Large intestine (tissue), 3 donors: ENCODE data around the gene OR11L1. TPM values are rescaled to one million over a fixed set of nuclear protein-coding genes. Genes with fewer than 3 reads are reported as not detected.

Experiments
- DNase-seq, 2 donors: peaks; one replicate each; pipeline versions ENCODE4 v3.0.0 to v3.0.0-alpha.2; 2013
- H3K27ac ChIP-seq: one replicate; pipeline ENCODE4 v1.5.1; 2013; ENCODE audit warnings: low read length
- H3K27me3 ChIP-seq: 2 replicates; pipeline ENCODE4 v1.6.1; 2013; ENCODE audit warnings: low read length; ENCODE audit not compliant: control insufficient read depth, insufficient read depth
- H3K36me3 ChIP-seq: 2 replicates; pipeline ENCODE4 v1.6.1; 2013; ENCODE audit warnings: low read length; ENCODE audit not compliant: control insufficient read depth, insufficient read depth
- H3K4me1 ChIP-seq: one replicate; pipeline ENCODE4 v1.6.1; 2013; ENCODE audit warnings: low read length; ENCODE audit not compliant: control insufficient read depth, insufficient read depth
- H3K4me3 ChIP-seq: one replicate; pipeline ENCODE4 v1.5.1; 2013; ENCODE audit warnings: low read length
- H3K9me3 ChIP-seq: one replicate; pipeline ENCODE4 v1.6.1; 2013; ENCODE audit warnings: mild to moderate bottlenecking, low read depth, low read length, moderate library complexity; ENCODE audit not compliant: control insufficient read depth
- WGBS: methylation state at CpG from one replicate; pipeline ENCODE4 v1.1.5; 2013; ENCODE audit warnings: low lambda C conversion rate; ENCODE audit not compliant: insufficient coverage; 5-methylcytosine and 5-hydroxymethylcytosine counted together
- polyA plus RNA-seq: library from polyadenylated mRNA; unstranded; fragments of 120-200 nt; gene quantifications from one replicate; pipeline ENCODE4 v1.2.1, GENCODE V29; 2013

OR11L1 gene
- polyA plus RNA-seq, 1 donor: not detected

- no peak for DNase-seq
- Histone ChIP-seq H3K36me3 (no peaks in the 10 kb centered on the region), H3K27me3 (no peaks in the 10 kb centered on the region), H3K4me1 (no peaks in the 10 kb centered on the region), H3K9me3 (peaks cover 3% of the 10 kb centered on the region), H3K27ac (no peak overlapping the region), H3K4me3 (no peak overlapping the region)
- no CpG with 5 or more reads among the region's 2 CpGs for WGBS
Observed at GRCh38 chr1:247822060-247822459, 19.6 kb downstream of the OR11L1 start.

- no peak overlapping the region for H3K27ac ChIP-seq
- H3K4me1 ChIP-seq: no peaks in the 10 kb centered on the region
- H3K9me3 ChIP-seq: no peaks in the 10 kb centered on the region
- no peak overlapping the region for H3K4me3 ChIP-seq
- H3K36me3 ChIP-seq: no peaks in the 10 kb centered on the region
- no peaks in the 10 kb centered on the region for H3K27me3 ChIP-seq
- WGBS: no CpG with 5 or more reads among the region's 2 CpGs
- no peak for DNase-seq
Observed at GRCh38 chr1:247812637-247813036, 29.1 kb downstream of the OR11L1 start.

GRCh38 chr1:247797518-247797917 lies 44.2 kb downstream of the OR11L1 start:
- Histone ChIP-seq H3K4me3 (no peak overlapping the region), H3K9me3 (peaks cover 2% of the 10 kb centered on the region), H3K27ac (no peak overlapping the region), H3K4me1 (no peaks in the 10 kb centered on the region), H3K27me3 (no peaks in the 10 kb centered on the region), H3K36me3 (no peaks in the 10 kb centered on the region)
- DNase-seq: no peak
- WGBS: 0% methylated on average over 1 of the region's 2 CpGs

Other genes starting within 250 kb of the OR11L1 start
- gene OR2G3, start 236.3 kb downstream of the OR11L1 start, polyA plus RNA-seq: not detected
- gene OR13G1, start 162.2 kb downstream of the OR11L1 start, polyA plus RNA-seq: 0.01 TPM
- not detected for gene OR6F1, start 125.2 kb downstream of the OR11L1 start, polyA plus RNA-seq
- not detected for gene OR14K1, start 103.3 kb downstream of the OR11L1 start, polyA plus RNA-seq
- gene OR14A2, start 93.8 kb downstream of the OR11L1 start, polyA plus RNA-seq: not detected
- not detected for gene OR1C1, start 81.3 kb downstream of the OR11L1 start, polyA plus RNA-seq
- not detected for gene OR14A16, start 17.8 kb downstream of the OR11L1 start, polyA plus RNA-seq
- gene TRIM58, start 15.3 kb upstream of the OR11L1 start, polyA plus RNA-seq: 2.1 TPM
- 0.51 TPM for gene OR2W3, start 53.7 kb upstream of the OR11L1 start, polyA plus RNA-seq
- 0.09 TPM for gene OR2T8, start 78.4 kb upstream of the OR11L1 start, polyA plus RNA-seq
- not detected for gene OR2AJ1, start 83.0 kb upstream of the OR11L1 start, polyA plus RNA-seq
- not detected for gene OR2L8, start 107.0 kb upstream of the OR11L1 start, polyA plus RNA-seq
- gene OR2AK2, start 123.3 kb upstream of the OR11L1 start, polyA plus RNA-seq: not detected
- gene OR2L5, start 171.8 kb upstream of the OR11L1 start, polyA plus RNA-seq: not detected
- gene OR2L2, start 188.2 kb upstream of the OR11L1 start, polyA plus RNA-seq: 0.52 TPM
- not detected for gene OR2L3, start 204.9 kb upstream of the OR11L1 start, polyA plus RNA-seq